Stimulated activated CD8-positive, alpha-beta memory T cell treated with anti-CD3 and anti-CD28 coated beads, Interleukin-12 subunit alpha, Interleukin-12 subunit beta, amount 100 ng/mL, for 1 hour (primary cell): Measurements from ENCODE around the gene UVSSA.

Source experiments
- DNase-seq: peaks from one replicate; pipeline ENCODE4 v3.0.0-alpha.2; 2020; ENCODE audit warnings: low read depth

Gene UVSSA

GRCh38 chr4:1349359-1350168 lies 2.6 kb downstream of the UVSSA start:
- no peak for DNase-seq

- DNase-seq = no peak
These were observed 3.1 kb downstream of the UVSSA start for GRCh38 chr4:1350169-1350520.

- peak; percentile 85 for DNase-seq
These were observed 5.0 kb downstream of the UVSSA start for GRCh38 chr4:1351854-1352566.

GRCh38 chr4:1352567-1352900 lies 5.5 kb downstream of the UVSSA start:
- DNase-seq = no peak

GRCh38 chr4:1353186-1354055 lies 6.4 kb downstream of the UVSSA start:
- no peak for DNase-seq

GRCh38 chr4:1354136-1354982 lies 7.4 kb downstream of the UVSSA start:
- no peak for DNase-seq

- no peak for DNase-seq
These were observed 7.9 kb downstream of the UVSSA start for GRCh38 chr4:1354983-1355275.

GRCh38 chr4:1355378-1355777 lies 8.4 kb downstream of the UVSSA start:
- DNase-seq = no peak

- no peak for DNase-seq
These were observed 9.4 kb downstream of the UVSSA start for GRCh38 chr4:1356181-1356998.

GRCh38 chr4:1357356-1358248 lies 10.6 kb downstream of the UVSSA start:
- no peak for DNase-seq

GRCh38 chr4:1358421-1359143 lies 11.6 kb downstream of the UVSSA start:
- DNase-seq = no peak

GRCh38 chr4:1359144-1359501 lies 12.1 kb downstream of the UVSSA start:
- no peak for DNase-seq

GRCh38 chr4:1359976-1360375 lies 13.0 kb downstream of the UVSSA start:
- no peak for DNase-seq

GRCh38 chr4:1360423-1361283 lies 13.6 kb downstream of the UVSSA start:
- DNase-seq = no peak

- no peak for DNase-seq
These were observed 14.4 kb downstream of the UVSSA start for GRCh38 chr4:1361431-1361830.

GRCh38 chr4:1362046-1362445 lies 15.0 kb downstream of the UVSSA start:
- DNase-seq = no peak

GRCh38 chr4:1362521-1362920 lies 15.5 kb downstream of the UVSSA start:
- no peak for DNase-seq

GRCh38 chr4:1363513-1363912 lies 16.5 kb downstream of the UVSSA start:
- no peak for DNase-seq

- DNase-seq = no peak
These were observed 17.2 kb downstream of the UVSSA start for GRCh38 chr4:1364217-1364616.
